Prostate gland (tissue), 2 donors: ENCODE results near the gene NUF2. TPM values are rescaled to one million over a fixed set of nuclear protein-coding genes. Genes with fewer than 3 reads are reported as not detected.
"Not testable (repeated sequence)": the region's sequence is repeated elsewhere in the genome, so short reads cannot be mapped to it uniquely, and the experiment has no call there.

Experiments
- DNase-seq: peaks from one replicate; pipeline ENCODE4 v3.0.0-alpha.2; 2019; ENCODE audit warnings: low spot score
- H3K27ac ChIP-seq, 2 donors: fragments of 200-600 bp; sonication (generic); 2 replicates each; pipeline ENCODE4 v1.5.1; 2017 to 2019
- H3K27me3 ChIP-seq: fragments of 200-600 bp; sonication (generic); replicated peaks from 2 replicates; pipeline ENCODE4 v1.5.1; 2019; ENCODE audit not compliant: insufficient read depth
- H3K36me3 ChIP-seq, 2 donors: fragments of 200-600 bp; sonication (generic); 1 replicate in 1 of 2; 2 replicates in 1 of 2; pipeline versions ENCODE4 v1.5.1 to v1.8.1; 2017 to 2019
- H3K4me1 ChIP-seq: fragments of 200-600 bp; sonication (generic); replicated peaks from 2 replicates; pipeline ENCODE4 v1.5.1; 2019
- H3K4me3 ChIP-seq, 2 donors: fragments of 200-600 bp; sonication (generic); 2 replicates each; pipeline ENCODE4 v1.5.1; 2017 to 2019
- H3K9me3 ChIP-seq: fragments of 200-600 bp; sonication (generic); 2 replicates; pipeline ENCODE4 v1.5.1; 2017
- CTCF ChIP-seq, 4 experiments: fragments of 200-600 bp in 2 of 4; fragments of 450-650 bp in 2 of 4; sonication (generic) in 2 of 4; IDR thresholded peaks; 1 replicate in 3 of 4; 2 replicates in 1 of 4; pipeline ENCODE4 v1.5.1; 2016 to 2019; ENCODE audit warnings: antibody characterized with exemption in 4 of 4, mild to moderate bottlenecking in 2 of 4, moderate library complexity in 2 of 4
- POLR2A ChIP-seq: fragments of 450-650 bp; IDR thresholded peaks from one replicate; pipeline ENCODE4 v1.6.1; 2016; ENCODE audit warnings: antibody characterized with exemption, mild to moderate bottlenecking
- POLR2AphosphoS5 ChIP-seq: sonication (generic); formaldehyde crosslinking; IDR thresholded peaks from one replicate; pipeline ENCODE4 v1.6.1; 2017; ENCODE audit warnings: antibody characterized with exemption
- WGBS: methylation state at CpG from one replicate; pipeline ENCODE4 v1.1.5; 2018; 5-methylcytosine and 5-hydroxymethylcytosine counted together
- intact Hi-C: fragments of 100-400 bp; cut with DNase I; formaldehyde crosslinking; loops from one replicate; pipeline ENCODE4 v1.14.2; 2022
- total RNA-seq, 2 donors: library from RNA; depleted of rRNA; stranded (reverse); fragments of >200 nt; gene quantifications; one replicate each; pipeline ENCODE4 v1.1.0, GENCODE V29; 2016

Gene NUF2
- total RNA-seq = 1 to 10 TPM in 1 of 2 donors, under 1 TPM in 1; 0.55 to 4.0 TPM

GRCh38 chr1:163321311-163322305 lies at the start of gene NUF2:
NUF2 (plus strand) TSS chr1:163321954; CDS start chr1:163326052, 4,098 bp downstream.
- H3K27me3 ChIP-seq = no peaks in the 10 kb centered on the region
- H3K36me3 ChIP-seq = no peaks in the 10 kb centered on the region
- peak; percentile 100 for TF ChIP-seq POLR2AphosphoS5
- peak in 2 of 4 experiments; percentile 30 to 48 for TF ChIP-seq CTCF (IDR thresholded peaks at IDR 0.05)
- TF ChIP-seq POLR2A = peak; percentile 37
- no peaks in the 10 kb centered on the region for H3K9me3 ChIP-seq
- H3K4me3 ChIP-seq = peak within 1 kb of the TSS; percentile 46 to 52
- no peaks in the 10 kb centered on the region for H3K4me1 ChIP-seq
- intact Hi-C loops = no loop called here
- H3K27ac ChIP-seq = peak within 1 kb of the TSS in 1 of 2 donors; percentile 65
- DNase-seq = peak; percentile 96
- under 1% methylated on average over 58 of the region's 58 CpGs for WGBS

GRCh38 chr1:163273766-163274441 lies 47.9 kb upstream of the NUF2 start:
- intact Hi-C loops = no loop called here
- no peak for TF ChIP-seq POLR2AphosphoS5
- TF ChIP-seq CTCF (IDR thresholded peaks at IDR 0.05) = no peak
- no peak for TF ChIP-seq POLR2A
- DNase-seq = no peak
- no peak overlapping the region for H3K27ac ChIP-seq
- H3K4me1 ChIP-seq = no peaks in the 10 kb centered on the region
- 92% methylated on average over 2 of the region's 2 CpGs for WGBS
- no peaks in the 10 kb centered on the region for H3K36me3 ChIP-seq
- no peak overlapping the region for H3K4me3 ChIP-seq
- H3K9me3 ChIP-seq = no peaks in the 10 kb centered on the region
- no peaks in the 10 kb centered on the region for H3K27me3 ChIP-seq

- intact Hi-C loops = no loop called here
- Histone ChIP-seq H3K27me3 (no peaks in the 10 kb centered on the region), H3K4me3 (no peak overlapping the region), H3K36me3 (no peaks in the 10 kb centered on the region), H3K9me3 (no peaks in the 10 kb centered on the region), H3K27ac (no peak overlapping the region), H3K4me1 (no peaks in the 10 kb centered on the region)
- TF ChIP-seq POLR2AphosphoS5 (no peak), CTCF (IDR thresholded peaks at IDR 0.05) (no peak), POLR2A (no peak)
- 100% methylated on average over 1 of the region's 1 CpG for WGBS
- no peak for DNase-seq
These were observed 46.5 kb upstream of the NUF2 start for GRCh38 chr1:163275222-163275621.

GRCh38 chr1:163278602-163279001 lies 43.2 kb upstream of the NUF2 start:
- no peak for TF ChIP-seq POLR2A
- no peak for TF ChIP-seq POLR2AphosphoS5
- DNase-seq = no peak
- Histone ChIP-seq H3K4me1 (no peaks in the 10 kb centered on the region), H3K4me3 (no peak overlapping the region), H3K27ac (no peak overlapping the region), H3K36me3 (no peaks in the 10 kb centered on the region), H3K9me3 (no peaks in the 10 kb centered on the region), H3K27me3 (no peaks in the 10 kb centered on the region)
- intact Hi-C loops = no loop called here
- 97% methylated on average over 1 of the region's 1 CpG for WGBS

- DNase-seq, H3K27ac ChIP-seq, H3K27me3 ChIP-seq, H3K4me1 ChIP-seq, H3K4me3 ChIP-seq, intact Hi-C loops, H3K9me3 ChIP-seq, H3K36me3 ChIP-seq: not testable (repeated sequence)
- 74% methylated on average over 2 of the region's 2 CpGs for WGBS
These were observed 36.9 kb upstream of the NUF2 start for GRCh38 chr1:163284867-163285266.
